Osteoblast (primary cell): ENCODE measurements around the gene TM9SF1. TPM values are rescaled to one million over a fixed set of nuclear protein-coding genes. Genes with fewer than 3 reads are reported as not detected.

Experiments
- DNase-seq: peaks from one replicate; pipeline ENCODE4 v3.0.0; 2011; ENCODE audit warnings: low spot score, mixed read lengths; ENCODE audit not compliant: insufficient read length; ENCODE audit errors: missing footprints
- H2AFZ ChIP-seq: 2 replicates; pipeline ENCODE4 v1.6.0; 2011; ENCODE audit warnings: mild to moderate bottlenecking, low read length
- H3K27ac ChIP-seq: 2 replicates; pipeline ENCODE4 v1.5.1; 2011; ENCODE audit warnings: mild to moderate bottlenecking, low read depth, low read length, moderate library complexity
- H3K27me3 ChIP-seq: 2 replicates; pipeline ENCODE4 v1.6.0; 2012; ENCODE audit warnings: mild to moderate bottlenecking, control low read depth, inconsistent platforms, low read length, moderate library complexity; ENCODE audit not compliant: insufficient read depth
- H3K36me3 ChIP-seq: 2 replicates; pipeline ENCODE4 v1.5.1; 2011; ENCODE audit warnings: mild to moderate bottlenecking, low read length, control low read depth, moderate library complexity; ENCODE audit not compliant: insufficient read depth
- H3K4me1 ChIP-seq: 2 replicates; pipeline ENCODE4 v1.5.1; 2011; ENCODE audit warnings: mild to moderate bottlenecking, low read length, control low read depth, moderate library complexity; ENCODE audit not compliant: insufficient read depth
- H3K4me2 ChIP-seq: 2 replicates; pipeline ENCODE4 v1.6.0; 2011; ENCODE audit warnings: mild to moderate bottlenecking, low read length; ENCODE audit not compliant: insufficient read depth
- H3K4me3 ChIP-seq: fragments of 200-600 bp; sonication (generic); 3 replicates; pipeline ENCODE4 v1.5.1; 2012; ENCODE audit warnings: mild to moderate bottlenecking, low read length, inconsistent platforms; ENCODE audit not compliant: insufficient read depth
- H3K79me2 ChIP-seq: 2 replicates; pipeline ENCODE4 v1.6.0; 2012; ENCODE audit warnings: mild to moderate bottlenecking, low read length, control low read depth, inconsistent platforms; ENCODE audit not compliant: insufficient read depth
- H3K9me3 ChIP-seq: 2 replicates; pipeline ENCODE4 v1.5.1; 2011; ENCODE audit warnings: low read depth, low read length, control low read depth
- H4K20me1 ChIP-seq: 2 replicates; pipeline ENCODE4 v1.6.0; 2012; ENCODE audit warnings: mild to moderate bottlenecking, low read length, control low read depth; ENCODE audit not compliant: insufficient read depth
- CTCF ChIP-seq: IDR thresholded peaks from 2 replicates; pipeline ENCODE4 v1.5.1; 2011; ENCODE audit warnings: mild to moderate bottlenecking, low read depth, low read length, moderate library complexity; ENCODE audit errors: extremely low read depth
- total RNA-seq: library from RNA; depleted of rRNA; stranded (reverse); fragments of >200 nt; gene quantifications from 2 replicates; pipeline ENCODE4 v1.2.3, GENCODE V29; 2012

Gene TM9SF1
- total RNA-seq, 1 donor, result 78.2 TPM

DNA sequence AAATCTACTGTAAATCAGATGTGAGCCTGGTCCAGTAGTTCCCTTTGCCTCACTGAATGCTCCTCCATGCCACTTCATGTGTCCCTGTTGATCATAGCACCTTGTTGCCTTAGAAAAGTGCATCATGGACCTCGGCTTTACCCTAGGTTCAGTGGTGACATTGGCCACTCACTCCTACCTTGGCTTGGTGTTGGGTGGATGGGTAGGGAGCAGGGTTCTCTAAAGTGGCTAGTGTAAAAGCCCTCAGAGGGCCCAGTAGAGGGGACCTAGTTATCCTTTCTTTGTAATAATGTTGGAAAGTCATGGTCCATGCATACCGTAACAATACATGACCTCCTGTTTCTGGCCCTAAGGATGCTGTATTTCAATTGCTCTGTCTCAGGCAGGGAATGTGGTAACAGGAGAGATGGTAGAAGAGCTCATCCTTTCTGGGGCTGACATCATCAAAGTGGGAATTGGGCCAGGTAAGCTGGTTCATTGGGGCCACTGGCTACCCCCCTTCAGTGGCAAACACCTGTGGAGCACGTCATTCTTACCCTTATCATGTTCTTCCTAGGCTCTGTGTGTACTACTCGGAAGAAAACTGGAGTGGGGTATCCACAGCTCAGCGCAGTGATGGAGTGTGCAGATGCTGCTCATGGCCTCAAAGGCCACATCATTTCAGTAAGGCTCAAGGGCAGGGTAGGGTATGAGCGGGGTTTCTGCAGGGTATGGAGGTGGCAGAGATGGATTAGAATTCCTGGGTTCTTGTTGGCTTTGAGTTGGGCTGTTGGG, 41.6 kb upstream of the TM9SF1 start:
- Histone ChIP-seq H2AFZ (no peak overlapping the region), H3K36me3 (peaks cover 61% of the 10 kb centered on the region), H3K4me2 (no peak overlapping the region), H3K79me2 (peaks cover 75% of the 10 kb centered on the region), H3K4me3 (no peak overlapping the region), H4K20me1 (peaks cover 10% of the 10 kb centered on the region), H3K4me1 (peaks cover 49% of the 10 kb centered on the region), H3K27ac (no peak overlapping the region), H3K27me3 (no peaks in the 10 kb centered on the region), H3K9me3 (no peaks in the 10 kb centered on the region)
- TF ChIP-seq CTCF, result no peak
- no peak for DNase-seq

GRCh38 chr14:24235804-24236688, 40.8 kb upstream of the TM9SF1 start:
- Histone ChIP-seq H3K36me3 (peaks cover 60% of the 10 kb centered on the region), H3K27ac (no peak overlapping the region), H3K4me2 (no peak overlapping the region), H3K4me1 (peaks cover 47% of the 10 kb centered on the region), H3K4me3 (no peak overlapping the region), H3K9me3 (no peaks in the 10 kb centered on the region), H3K79me2 (peaks cover 75% of the 10 kb centered on the region), H4K20me1 (peaks cover 6% of the 10 kb centered on the region), H3K27me3 (no peaks in the 10 kb centered on the region), H2AFZ (no peak overlapping the region)
- DNase-seq, result peak; percentile 58
- no peak for TF ChIP-seq CTCF

- Histone ChIP-seq H3K79me2 (peaks cover 71% of the 10 kb centered on the region), H3K4me1 (peaks cover 42% of the 10 kb centered on the region), H3K36me3 (peaks cover 48% of the 10 kb centered on the region), H3K4me2 (peak overlapping the region; percentile 92), H2AFZ (no peak overlapping the region), H3K9me3 (no peaks in the 10 kb centered on the region), H3K27me3 (no peaks in the 10 kb centered on the region), H4K20me1 (peaks cover 6% of the 10 kb centered on the region), H3K27ac (peak overlapping the region; percentile 93), H3K4me3 (no peak overlapping the region)
- DNase-seq, result peak; percentile 66
- TF ChIP-seq CTCF, result no peak
Measured at GRCh38 chr14:24234095-24235005, 39.1 kb upstream of the TM9SF1 start.
